Fibroblast of skin of back (primary cell): ENCODE measurements around the gene DUSP1. TPM values are rescaled to one million over a fixed set of nuclear protein-coding genes. Genes with fewer than 3 reads are reported as not detected.
"Not testable (repeated sequence)": the region's sequence is repeated elsewhere in the genome, so short reads cannot be mapped to it uniquely, and the experiment has no call there.

Source experiments
- DNase-seq: peaks from one replicate; pipeline ENCODE4 v3.0.0-alpha.2; 2013
- polyA plus RNA-seq, 2 experiments: library from polyadenylated mRNA; unstranded; fragments of 120-200 nt; gene quantifications; one replicate each; pipeline ENCODE4 v1.2.1, GENCODE V29; 2013; ENCODE audit not compliant: insufficient read length in 2 of 2

Gene DUSP1
- polyA plus RNA-seq (2013, experiment 1 of 2; ENCODE audit: insufficient read length): 101 TPM
- polyA plus RNA-seq (2013, experiment 2 of 2; ENCODE audit: insufficient read length): 136 TPM

- peak; percentile 97 for DNase-seq
Measured at GRCh38 chr5:172770675-172771438, at the start of gene DUSP1. Gene DUSP1, minus strand, starts transcription at chr5:172771195. Its CDS starts 243 bp downstream, at chr5:172770952.

- no peak for DNase-seq
Measured at GRCh38 chr5:172820046-172820767, 49.2 kb upstream of the DUSP1 start.

- DNase-seq: no peak
Measured at GRCh38 chr5:172819569-172819968, 48.6 kb upstream of the DUSP1 start.

GRCh38 chr5:172818081-172818480, 47.1 kb upstream of the DUSP1 start:
- DNase-seq: no peak

GRCh38 chr5:172817664-172818063, 46.7 kb upstream of the DUSP1 start:
- DNase-seq: no peak

GRCh38 chr5:172816925-172817562, 46.0 kb upstream of the DUSP1 start:
- DNase-seq: peak; percentile 89

GRCh38 chr5:172815631-172816030, 44.6 kb upstream of the DUSP1 start:
- DNase-seq: no peak

GRCh38 chr5:172810996-172811395, 40.0 kb upstream of the DUSP1 start:
- DNase-seq: not testable (repeated sequence)

- no peak for DNase-seq
Measured at GRCh38 chr5:172809774-172810173, 38.8 kb upstream of the DUSP1 start.

- DNase-seq: no peak
Measured at GRCh38 chr5:172807766-172808311, 36.8 kb upstream of the DUSP1 start.

- peak; percentile 83 for DNase-seq
Measured at GRCh38 chr5:172806897-172807672, 36.1 kb upstream of the DUSP1 start.

- no peak for DNase-seq
Measured at GRCh38 chr5:172805736-172806255, 34.8 kb upstream of the DUSP1 start.

GRCh38 chr5:172805018-172805683, 34.2 kb upstream of the DUSP1 start:
- no peak for DNase-seq

- peak; percentile 76 for DNase-seq
Measured at GRCh38 chr5:172802567-172803176, 31.7 kb upstream of the DUSP1 start.

GRCh38 chr5:172802112-172802511, 31.1 kb upstream of the DUSP1 start:
- no peak for DNase-seq

- DNase-seq: peak; percentile 98
Measured at GRCh38 chr5:172801179-172801671, 30.2 kb upstream of the DUSP1 start.

GRCh38 chr5:172800088-172800551, 29.1 kb upstream of the DUSP1 start:
- peak; percentile 92 for DNase-seq

- peak; percentile 34 for DNase-seq
Measured at GRCh38 chr5:172799416-172799815, 28.4 kb upstream of the DUSP1 start.

- peak; percentile 95 for DNase-seq
Measured at GRCh38 chr5:172798422-172799215, 27.6 kb upstream of the DUSP1 start.

GRCh38 chr5:172797771-172798191, 26.8 kb upstream of the DUSP1 start:
- no peak for DNase-seq
